Measurements from ENCODE around the gene CCNA2.

The CCNA2 gene

DNA sequence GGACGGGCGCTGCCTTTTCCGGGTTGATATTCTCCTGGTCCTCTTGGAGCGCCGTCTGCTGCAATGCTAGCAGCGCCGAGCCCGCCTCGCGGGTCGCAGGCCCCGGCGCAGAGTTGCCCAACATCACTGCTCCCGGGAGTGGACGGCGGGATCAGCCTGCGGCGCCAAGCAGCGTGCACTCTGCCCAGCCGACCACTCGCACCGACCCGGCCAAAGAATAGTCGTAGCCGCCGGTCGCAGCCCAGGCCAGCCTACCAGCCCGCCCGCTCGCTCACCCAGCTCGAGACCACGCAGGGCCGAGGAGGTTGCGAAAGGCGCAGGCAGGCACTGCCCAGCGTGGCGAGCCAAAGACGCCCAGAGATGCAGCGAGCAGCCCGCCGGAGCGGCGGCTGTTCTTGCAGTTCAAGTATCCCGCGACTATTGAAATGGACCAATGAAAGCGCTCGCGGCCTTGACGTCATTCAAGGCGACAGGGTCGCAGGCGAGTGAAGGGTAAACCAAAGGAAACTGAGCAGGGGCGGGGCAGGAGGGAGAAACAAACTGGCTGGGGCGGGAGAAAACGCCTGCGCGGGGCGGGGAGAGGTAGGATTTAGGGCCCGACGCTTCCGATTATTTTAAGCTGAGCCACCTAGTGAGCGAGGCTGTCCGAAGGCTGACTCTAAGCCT, at the start of gene CCNA2:
Gene CCNA2, minus strand, starts transcription at position 379 of the 666 bp plus-strand sequence. Its CDS starts 255 bp downstream, at position 124.
- peak within 1 kb of the TSS; percentile 85 for H3K4me3 ChIP-seq (ENCODE audit: low read depth, low read length)
- in situ Hi-C loops (cut with HindIII; ENCODE audit: low sequenced_read_pairs), result no loop called here
- DNase-seq (ENCODE audit: low read depth), result peak; percentile 94
- no peak for TF ChIP-seq CTCF (IDR thresholded peaks at IDR 0.05; ENCODE audit: low read depth, low read length, missing control alignments)

- no peak for TF ChIP-seq CTCF (IDR thresholded peaks at IDR 0.05; ENCODE audit: low read depth, low read length, missing control alignments)
- peak; percentile 92 for DNase-seq (ENCODE audit: low read depth)
- in situ Hi-C loops (cut with HindIII; ENCODE audit: low sequenced_read_pairs), result no loop called here
- H3K4me3 ChIP-seq (ENCODE audit: low read depth, low read length), result peak within 1 kb of the TSS; percentile 76
Observed at GRCh38 chr4:121869841-121870822, 46.4 kb upstream of the CCNA2 start, which contains the start of gene BBS7. Gene BBS7, minus strand, starts transcription at chr4:121870474. Its CDS starts 161 bp downstream, at chr4:121870313.

- in situ Hi-C loops (cut with HindIII; ENCODE audit: low sequenced_read_pairs), result no loop called here
- TF ChIP-seq CTCF (IDR thresholded peaks at IDR 0.05; ENCODE audit: low read depth, low read length, missing control alignments), result no peak
- DNase-seq (ENCODE audit: low read depth), result no peak
- H3K4me3 ChIP-seq (ENCODE audit: low read depth, low read length), result no peak overlapping the region
Observed at GRCh38 chr4:121863799-121864198, 40.1 kb upstream of the CCNA2 start.

GRCh38 chr4:121861426-121861825, 37.7 kb upstream of the CCNA2 start:
- no peak overlapping the region for H3K4me3 ChIP-seq (ENCODE audit: low read depth, low read length)
- in situ Hi-C loops (cut with HindIII; ENCODE audit: low sequenced_read_pairs), result no loop called here
- no peak for TF ChIP-seq CTCF (IDR thresholded peaks at IDR 0.05; ENCODE audit: low read depth, low read length, missing control alignments)
- no peak for DNase-seq (ENCODE audit: low read depth)

DNA sequence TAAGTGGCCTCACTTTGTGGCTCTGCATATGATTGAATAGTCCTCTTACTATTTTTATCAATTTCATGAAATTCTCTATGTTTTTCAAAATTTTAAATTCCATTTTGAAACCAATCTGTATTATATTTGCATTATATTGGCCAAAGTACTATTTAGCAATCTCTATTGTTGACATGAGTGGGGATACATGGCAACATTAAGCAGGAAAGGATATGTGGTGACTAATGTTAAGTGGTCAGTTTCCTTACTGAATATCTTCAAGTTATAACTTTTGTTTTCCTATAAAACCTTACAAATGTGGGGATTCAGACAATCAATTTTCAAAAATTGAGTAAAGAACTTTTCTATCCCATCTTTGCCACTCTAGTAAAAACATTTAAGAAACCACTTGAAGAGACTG, 36.4 kb upstream of the CCNA2 start:
- TF ChIP-seq CTCF (IDR thresholded peaks at IDR 0.05; ENCODE audit: low read depth, low read length, missing control alignments), result no peak
- DNase-seq (ENCODE audit: low read depth), result no peak
- in situ Hi-C loops (cut with HindIII; ENCODE audit: low sequenced_read_pairs), result no loop called here
- no peak overlapping the region for H3K4me3 ChIP-seq (ENCODE audit: low read depth, low read length)

- no peak overlapping the region for H3K4me3 ChIP-seq (ENCODE audit: low read depth, low read length)
- in situ Hi-C loops (cut with HindIII; ENCODE audit: low sequenced_read_pairs), result no loop called here
- TF ChIP-seq CTCF (IDR thresholded peaks at IDR 0.05; ENCODE audit: low read depth, low read length, missing control alignments), result no peak
- DNase-seq (ENCODE audit: low read depth), result no peak
Observed at GRCh38 chr4:121851354-121851753, 27.7 kb upstream of the CCNA2 start.
